SJCRH30 (cell line): ENCODE results near the gene OPCML. TPM values are rescaled to one million over a fixed set of nuclear protein-coding genes. Genes with fewer than 3 reads are reported as not detected.
A peak's percentile ranks its signal among the peaks of the same experiment; 100 is the strongest.

Source experiments
- DNase-seq, 2 experiments: peaks; one replicate each; pipeline ENCODE4 v3.0.0-alpha.2; 2015 to 2020
- H3K27ac ChIP-seq: fragments of 250-450 bp; sonication (Bioruptor Pico); 2 replicates; pipeline ENCODE4 v1.5.1; 2020; ENCODE audit warnings: mild to moderate bottlenecking, moderate library complexity
- H3K27me3 ChIP-seq: fragments of 250-450 bp; sonication (Bioruptor Pico); 2 replicates; pipeline ENCODE4 v1.5.1; 2020; ENCODE audit warnings: mild to moderate bottlenecking, moderate library complexity
- H3K36me3 ChIP-seq: fragments of 250-450 bp; sonication (Bioruptor Pico); 2 replicates; pipeline ENCODE4 v1.5.1; 2020; ENCODE audit warnings: mild to moderate bottlenecking, moderate library complexity
- H3K4me1 ChIP-seq: fragments of 250-450 bp; sonication (Bioruptor Pico); 2 replicates; pipeline ENCODE4 v1.5.1; 2020; ENCODE audit warnings: mild to moderate bottlenecking, moderate library complexity
- H3K4me3 ChIP-seq: fragments of 250-450 bp; sonication (Bioruptor Pico); 2 replicates; pipeline ENCODE4 v1.5.1; 2020; ENCODE audit warnings: mild to moderate bottlenecking, moderate library complexity
- H3K9me3 ChIP-seq: fragments of 250-450 bp; sonication (Bioruptor Pico); replicated peaks from 2 replicates; pipeline ENCODE4 v1.5.1; 2020; ENCODE audit warnings: mild to moderate bottlenecking, moderate library complexity
- total RNA-seq: library from RNA; depleted of rRNA; stranded (reverse); fragments of >200 nt; shearing (Covaris generic); gene quantifications from 2 replicates; pipeline ENCODE4 v1.2.3, GENCODE V29; 2014

OPCML gene
- total RNA-seq, 1 experiment from 2014 or later = not detected

DNA sequence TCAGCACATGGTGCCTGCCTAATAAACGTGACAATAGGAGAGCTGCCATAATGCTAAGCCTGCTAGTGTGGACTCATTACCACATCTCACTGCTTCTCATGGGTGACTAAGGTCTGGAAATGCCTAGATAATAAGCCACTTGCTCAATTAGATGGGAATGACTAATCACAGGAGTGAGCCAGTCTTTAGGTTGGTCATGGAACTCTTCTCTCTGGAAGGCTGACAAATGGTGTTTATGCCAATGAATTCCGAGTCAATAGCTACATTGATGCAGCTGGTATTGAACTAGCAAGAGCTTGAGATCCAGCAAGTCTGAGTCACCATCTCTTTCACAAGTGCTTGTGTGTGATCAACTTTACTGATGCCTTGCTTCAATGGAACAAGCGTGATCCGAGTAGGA is 334.9 kb downstream of the OPCML start:
- Histone ChIP-seq H3K4me1 (no peaks in the 10 kb centered on the region), H3K36me3 (no peaks in the 10 kb centered on the region), H3K27ac (no peak overlapping the region), H3K27me3 (no peaks in the 10 kb centered on the region), H3K9me3 (no peaks in the 10 kb centered on the region), H3K4me3 (no peak overlapping the region)
- no peak for DNase-seq

DNA sequence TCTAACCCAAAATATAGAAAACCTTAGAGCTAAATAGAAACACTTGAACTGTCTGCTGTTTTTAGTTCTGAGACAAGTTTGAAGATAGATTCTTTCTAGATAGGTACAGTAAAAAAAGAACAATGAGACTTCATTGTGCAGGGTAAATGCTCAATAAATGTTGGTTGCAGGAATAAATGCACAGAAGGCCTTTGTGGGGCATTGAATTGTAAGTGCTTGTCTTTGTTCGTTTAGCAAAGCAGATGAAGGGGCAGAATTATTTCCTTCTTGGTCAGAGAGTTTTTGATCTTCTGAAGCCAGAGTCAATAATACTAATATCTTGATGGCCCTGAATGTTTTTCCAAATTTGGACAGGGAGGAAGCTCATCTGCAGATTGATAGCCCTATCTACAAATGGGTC is 340.4 kb downstream of the OPCML start:
- Histone ChIP-seq H3K27ac (no peak overlapping the region), H3K36me3 (no peaks in the 10 kb centered on the region)

DNA sequence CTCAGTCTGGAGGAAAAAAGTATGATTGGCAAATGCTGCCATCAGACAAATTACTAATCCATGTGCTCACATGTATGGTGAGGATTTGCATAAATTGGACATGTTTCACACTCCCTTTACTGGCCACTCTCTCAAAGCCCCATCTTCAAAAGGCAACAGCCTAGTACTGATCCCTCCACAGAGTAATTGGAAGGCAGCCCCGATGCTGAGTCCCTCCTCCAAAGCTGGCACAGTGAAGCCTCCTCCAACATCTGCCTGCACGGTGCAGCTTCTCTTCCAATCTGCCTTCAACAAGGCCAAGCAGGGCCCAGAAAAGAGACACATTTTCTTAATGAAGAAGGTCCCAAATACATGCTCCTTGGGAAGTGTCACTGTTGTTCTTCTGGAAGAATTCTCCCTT is 350.6 kb downstream of the OPCML start:
- Histone ChIP-seq H3K36me3 (no peaks in the 10 kb centered on the region), H3K9me3 (no peaks in the 10 kb centered on the region), H3K4me3 (no peak overlapping the region), H3K4me1 (no peaks in the 10 kb centered on the region), H3K27ac (no peak overlapping the region), H3K27me3 (no peaks in the 10 kb centered on the region)
- no peak for DNase-seq

More for the DNA sequence above, 340.4 kb downstream of the OPCML start:
- no peaks in the 10 kb centered on the region for H3K4me1 ChIP-seq
- no peaks in the 10 kb centered on the region for H3K9me3 ChIP-seq
- no peak overlapping the region for H3K4me3 ChIP-seq
- no peak for DNase-seq
- H3K27me3 ChIP-seq = no peaks in the 10 kb centered on the region

DNA sequence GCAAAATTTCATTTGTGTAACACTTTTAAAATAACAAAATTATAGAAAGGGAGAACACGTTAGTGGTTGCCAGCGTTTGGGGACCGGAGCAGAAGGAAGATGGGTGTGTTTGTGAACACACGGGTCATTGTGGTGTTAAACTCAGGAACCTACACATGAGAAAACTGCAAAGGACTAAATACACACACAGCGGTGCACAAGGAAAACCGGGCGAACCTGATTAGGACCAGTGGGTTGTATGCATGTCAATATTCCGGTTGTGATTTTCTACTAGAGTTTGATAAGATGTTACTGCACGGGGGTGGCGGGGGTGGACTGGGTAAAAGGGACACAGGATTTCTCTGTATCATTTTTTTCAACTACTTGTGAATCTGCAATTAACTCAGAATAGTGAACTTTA is 351.2 kb downstream of the OPCML start:
- H3K27me3 ChIP-seq = no peaks in the 10 kb centered on the region
- DNase-seq = no peak
- no peaks in the 10 kb centered on the region for H3K36me3 ChIP-seq
- no peak overlapping the region for H3K27ac ChIP-seq
- no peaks in the 10 kb centered on the region for H3K9me3 ChIP-seq
- no peak overlapping the region for H3K4me3 ChIP-seq
- H3K4me1 ChIP-seq = no peaks in the 10 kb centered on the region

DNA sequence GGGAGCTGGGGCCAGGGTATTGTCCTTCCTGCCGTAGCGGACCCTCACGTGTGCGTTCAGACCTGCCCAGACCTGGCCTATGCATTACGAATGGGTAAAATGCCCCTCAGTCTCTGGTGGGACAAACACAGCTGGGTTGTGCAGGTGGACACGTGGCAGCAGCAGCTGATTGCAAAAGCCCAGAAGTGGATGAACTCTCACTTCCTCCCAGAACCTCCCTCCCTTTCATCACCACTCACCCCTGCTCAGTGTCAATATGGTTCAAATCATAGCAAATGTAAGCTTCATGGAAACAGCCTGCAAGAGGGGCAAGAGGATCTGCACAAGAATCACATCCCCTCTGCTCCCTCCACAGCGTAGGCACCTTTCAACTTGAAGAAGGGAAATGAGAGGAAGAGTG is 352.1 kb downstream of the OPCML start:
- Histone ChIP-seq H3K36me3 (no peaks in the 10 kb centered on the region), H3K4me3 (no peak overlapping the region)

DNA sequence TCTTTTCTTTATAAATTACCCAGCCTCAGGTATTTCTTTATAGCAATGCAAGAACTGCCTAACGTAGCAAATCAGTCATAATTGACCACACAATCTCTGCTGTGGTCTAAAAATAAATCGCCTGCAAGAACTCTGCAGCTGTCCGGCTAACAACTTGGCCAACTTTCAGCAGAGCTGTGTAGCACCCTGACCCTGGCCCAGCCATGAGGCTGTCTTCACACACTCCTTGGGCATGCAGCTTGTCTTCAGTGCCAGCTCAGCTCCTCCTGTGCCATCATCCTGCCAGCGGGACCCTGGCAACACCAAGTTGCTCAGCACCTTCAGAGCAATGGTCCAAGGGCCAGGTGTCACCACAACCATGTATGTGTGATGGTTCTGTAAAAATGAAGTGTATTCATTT is 355.6 kb downstream of the OPCML start:
- no peaks in the 10 kb centered on the region for H3K36me3 ChIP-seq
- H3K4me3 ChIP-seq = no peak overlapping the region
- no peaks in the 10 kb centered on the region for H3K27me3 ChIP-seq
- no peaks in the 10 kb centered on the region for H3K9me3 ChIP-seq
- H3K4me1 ChIP-seq = no peaks in the 10 kb centered on the region
- no peak overlapping the region for H3K27ac ChIP-seq
- DNase-seq = no peak

More for the DNA sequence above, 352.1 kb downstream of the OPCML start:
- no peaks in the 10 kb centered on the region for H3K4me1 ChIP-seq
- DNase-seq = no peak
- H3K27me3 ChIP-seq = no peaks in the 10 kb centered on the region
- no peak overlapping the region for H3K27ac ChIP-seq
- no peaks in the 10 kb centered on the region for H3K9me3 ChIP-seq

DNA sequence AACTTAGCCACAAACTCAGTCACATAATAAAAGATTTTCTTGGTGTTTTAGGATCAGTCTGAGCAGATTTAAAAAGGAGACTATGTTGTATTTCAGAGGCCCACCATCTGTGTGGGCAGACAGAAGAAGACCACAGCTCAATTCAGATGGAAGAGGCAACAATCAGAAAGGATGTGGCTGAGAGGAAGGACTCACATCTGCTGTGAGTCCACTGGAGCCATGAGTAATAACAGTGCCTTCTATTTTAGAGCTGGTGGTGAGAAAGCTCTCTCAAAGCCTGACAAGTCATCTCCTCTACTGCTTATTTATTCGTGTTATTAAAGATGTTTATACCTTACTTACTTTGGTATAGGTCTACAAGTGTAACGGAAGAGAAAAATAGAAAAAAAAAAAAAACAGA is 357.2 kb downstream of the OPCML start:
- Histone ChIP-seq H3K4me3 (no peak overlapping the region), H3K9me3 (no peaks in the 10 kb centered on the region), H3K27ac (no peak overlapping the region), H3K36me3 (no peaks in the 10 kb centered on the region), H3K4me1 (no peaks in the 10 kb centered on the region), H3K27me3 (no peaks in the 10 kb centered on the region)
- no peak for DNase-seq

DNA sequence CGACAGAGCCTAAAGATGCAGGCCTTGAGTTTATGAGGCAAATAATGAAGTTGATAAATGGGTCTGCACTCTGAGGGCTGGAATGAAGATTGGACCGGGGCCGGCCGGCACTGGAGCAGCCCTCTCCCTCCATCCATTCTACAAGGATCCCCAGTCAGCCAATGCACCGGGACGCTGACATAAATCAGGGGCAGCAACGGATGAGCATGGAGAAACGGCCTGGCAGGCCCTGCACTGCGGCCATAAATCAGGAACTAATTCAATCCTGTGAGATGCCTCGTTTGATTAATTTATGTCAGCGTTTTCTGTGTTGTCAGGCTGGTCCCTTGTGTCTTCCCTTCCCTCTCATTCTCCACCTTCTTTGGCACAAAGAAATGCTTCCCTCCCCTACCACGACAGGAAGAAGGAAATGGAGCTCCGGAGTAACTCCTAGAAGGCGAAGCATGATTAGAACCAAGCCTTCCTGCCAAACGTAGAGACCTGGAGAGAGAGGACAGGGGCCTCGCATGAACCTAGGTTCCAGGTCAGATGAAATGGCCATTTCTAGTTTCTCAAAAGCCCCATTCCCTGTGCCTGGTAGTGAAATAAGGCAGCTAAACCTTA is 358.4 kb downstream of the OPCML start:
- Histone ChIP-seq H3K36me3 (no peaks in the 10 kb centered on the region), H3K9me3 (no peaks in the 10 kb centered on the region), H3K4me3 (no peak overlapping the region), H3K27ac (no peak overlapping the region), H3K27me3 (no peaks in the 10 kb centered on the region), H3K4me1 (no peaks in the 10 kb centered on the region)
- no peak for DNase-seq

DNA sequence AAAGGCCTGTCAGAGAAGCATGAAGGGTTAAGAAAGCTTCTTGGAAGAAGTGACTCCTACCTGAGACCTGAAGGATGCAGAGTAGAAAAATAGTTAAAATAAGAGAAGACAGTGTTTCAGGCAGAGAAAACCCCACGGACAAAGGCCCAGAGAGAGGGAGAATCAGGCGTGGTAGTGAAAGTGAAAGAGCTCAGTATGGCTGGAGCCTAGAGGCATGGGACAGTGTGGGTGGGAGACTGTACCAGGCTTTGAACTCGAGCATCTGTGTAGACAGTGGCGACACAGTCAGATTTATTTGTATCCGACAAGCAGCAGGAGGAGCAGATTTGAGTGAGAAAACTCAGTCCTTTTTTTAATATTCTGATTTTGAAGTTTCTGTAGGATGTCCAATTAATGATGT is 360.0 kb downstream of the OPCML start:
- Histone ChIP-seq H3K9me3 (no peaks in the 10 kb centered on the region), H3K4me3 (no peak overlapping the region), H3K27me3 (no peaks in the 10 kb centered on the region), H3K4me1 (no peaks in the 10 kb centered on the region), H3K27ac (no peak overlapping the region), H3K36me3 (no peaks in the 10 kb centered on the region)
- DNase-seq = no peak

DNA sequence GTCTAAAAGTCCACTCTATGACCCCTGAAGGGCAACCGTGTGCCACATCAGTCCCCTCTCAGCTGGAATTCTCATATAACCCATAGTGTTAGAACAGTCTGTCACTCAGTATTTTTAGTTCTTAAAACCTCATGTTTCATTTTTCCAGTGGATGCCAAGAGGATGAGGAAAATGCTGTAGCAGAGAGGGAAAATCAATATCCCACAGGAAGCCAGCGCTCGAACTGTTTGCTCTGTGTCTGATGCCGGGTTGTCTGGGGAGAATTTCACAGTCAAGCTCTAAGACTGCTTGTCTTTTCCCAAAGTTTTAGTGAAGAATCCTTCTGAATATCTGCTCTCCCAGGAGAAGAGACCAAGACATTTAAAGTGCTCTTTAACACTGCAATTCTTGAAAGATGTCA is 360.9 kb downstream of the OPCML start:
- H3K4me3 ChIP-seq = no peak overlapping the region
- H3K4me1 ChIP-seq = no peaks in the 10 kb centered on the region
- no peaks in the 10 kb centered on the region for H3K9me3 ChIP-seq
- no peak overlapping the region for H3K27ac ChIP-seq
- no peaks in the 10 kb centered on the region for H3K36me3 ChIP-seq
- H3K27me3 ChIP-seq = no peaks in the 10 kb centered on the region
- no peak for DNase-seq

DNA sequence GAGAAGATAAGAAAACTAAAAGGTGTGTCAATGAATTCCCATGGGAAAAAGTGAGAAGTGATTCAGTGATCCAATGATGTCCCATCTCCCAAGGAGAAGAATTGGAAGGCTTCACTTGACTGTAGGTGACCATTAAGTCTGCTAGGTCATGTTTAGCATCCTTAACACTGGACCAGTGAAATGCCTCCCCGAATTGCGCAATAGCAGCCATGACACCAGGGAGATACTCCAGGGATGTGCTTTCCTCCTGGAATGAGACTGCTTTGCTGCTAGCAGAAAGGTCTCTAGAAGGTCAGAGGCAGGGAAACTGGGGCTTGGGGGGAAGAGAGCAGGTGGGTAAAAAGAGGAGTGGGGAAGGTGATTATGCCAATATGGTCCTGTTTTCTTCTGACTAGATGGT is 364.3 kb downstream of the OPCML start:
- no peak overlapping the region for H3K27ac ChIP-seq
- H3K4me1 ChIP-seq = no peaks in the 10 kb centered on the region
- H3K27me3 ChIP-seq = no peaks in the 10 kb centered on the region
- H3K4me3 ChIP-seq = no peak overlapping the region
- DNase-seq = no peak
- H3K36me3 ChIP-seq = no peaks in the 10 kb centered on the region
- H3K9me3 ChIP-seq = no peaks in the 10 kb centered on the region

DNA sequence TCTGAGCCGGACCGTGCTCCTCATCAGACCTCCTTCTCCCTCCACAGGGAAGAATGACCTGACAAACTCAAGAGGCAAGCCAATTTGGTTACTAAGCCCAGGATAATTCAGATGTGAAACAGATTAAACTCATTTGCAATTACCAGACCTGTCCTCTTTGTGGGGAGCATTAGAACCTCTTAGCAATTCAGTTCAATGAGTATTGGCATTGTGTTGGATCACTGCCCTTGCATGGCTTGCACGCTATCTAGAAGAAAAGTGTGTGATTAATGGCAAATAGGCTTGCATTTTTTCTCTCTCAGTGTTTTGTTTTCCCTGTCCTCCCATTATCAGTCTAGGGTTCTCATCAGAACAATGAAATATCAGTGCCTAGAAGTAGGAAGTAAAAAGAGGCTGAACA is 365.6 kb downstream of the OPCML start:
- Histone ChIP-seq H3K27ac (no peak overlapping the region), H3K4me1 (no peaks in the 10 kb centered on the region), H3K36me3 (no peaks in the 10 kb centered on the region)

DNA sequence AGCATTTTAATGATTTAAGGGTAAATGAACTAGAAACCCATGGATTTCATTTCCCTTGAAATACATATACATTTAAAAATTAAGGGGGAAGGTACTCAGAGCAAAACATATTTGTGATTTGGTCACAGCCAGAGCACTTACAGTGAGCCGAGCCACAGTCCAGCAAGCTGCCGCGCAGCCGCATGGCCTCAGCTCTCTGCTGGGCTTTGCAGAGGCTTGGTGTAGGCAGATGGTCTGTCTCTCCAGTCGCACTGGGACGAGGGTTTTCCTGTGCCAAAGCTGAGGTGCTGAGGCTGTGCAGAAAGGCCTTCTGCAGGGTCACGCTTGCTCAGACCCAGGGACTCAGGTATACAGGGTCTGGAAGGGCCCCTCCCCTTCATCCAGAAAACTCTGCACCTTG is 367.3 kb downstream of the OPCML start:
- no peak overlapping the region for H3K4me3 ChIP-seq
- H3K4me1 ChIP-seq = no peaks in the 10 kb centered on the region
- no peak overlapping the region for H3K27ac ChIP-seq
- no peaks in the 10 kb centered on the region for H3K27me3 ChIP-seq
- DNase-seq = no peak
- H3K9me3 ChIP-seq = no peaks in the 10 kb centered on the region
- H3K36me3 ChIP-seq = no peaks in the 10 kb centered on the region

More for the DNA sequence above, 365.6 kb downstream of the OPCML start:
- DNase-seq = no peak
- Histone ChIP-seq H3K9me3 (no peaks in the 10 kb centered on the region), H3K4me3 (no peak overlapping the region), H3K27me3 (no peaks in the 10 kb centered on the region)

DNA sequence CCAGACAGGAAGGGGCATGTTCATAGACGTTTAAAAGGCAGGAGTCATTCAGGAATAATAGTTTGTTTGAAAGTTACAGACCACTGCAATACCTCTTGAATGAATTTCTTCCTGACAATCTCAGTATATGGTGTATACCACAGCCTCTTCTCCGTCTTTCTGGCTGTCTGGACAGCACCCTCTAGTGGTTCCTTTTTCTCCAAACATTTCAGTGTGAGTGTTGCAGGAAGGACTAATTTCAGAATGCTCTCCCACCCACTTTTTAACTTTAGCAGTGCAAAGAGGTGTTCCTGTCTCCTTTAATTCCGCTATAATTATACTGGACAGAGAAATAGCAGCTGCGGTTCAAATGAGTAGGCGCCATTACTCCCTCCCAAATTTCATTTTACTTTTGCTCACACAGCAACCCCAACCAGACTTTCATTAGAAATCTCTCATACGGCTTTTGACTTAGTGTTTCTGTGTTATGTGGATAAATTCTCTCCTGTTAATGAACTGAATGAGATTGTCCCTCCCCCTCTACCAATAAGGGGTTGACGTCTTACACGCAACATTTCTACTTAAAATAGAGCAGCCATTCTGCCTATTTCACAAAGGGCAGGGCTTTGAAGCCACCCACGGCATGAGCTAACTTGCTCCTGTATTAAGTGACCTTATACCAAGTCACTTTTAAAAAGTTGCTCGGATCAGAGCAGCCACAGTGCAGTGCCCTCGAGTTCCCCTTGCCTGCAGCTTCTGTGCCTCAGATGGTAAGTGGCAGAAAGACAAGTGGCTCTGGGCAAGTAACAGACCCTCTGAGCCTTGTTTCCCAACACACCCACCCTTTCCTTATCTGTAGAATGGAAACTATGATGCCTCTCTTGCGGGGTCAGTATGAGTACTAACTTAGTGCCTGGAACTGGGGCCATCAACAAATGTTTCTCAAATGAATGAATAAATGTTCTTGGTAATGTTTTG is 368.6 kb downstream of the OPCML start:
- Histone ChIP-seq H3K27me3 (no peaks in the 10 kb centered on the region), H3K36me3 (no peaks in the 10 kb centered on the region), H3K4me3 (no peak overlapping the region), H3K9me3 (no peaks in the 10 kb centered on the region), H3K4me1 (no peaks in the 10 kb centered on the region), H3K27ac (no peak overlapping the region)
- DNase-seq = peak; percentile 3 to 56

DNA sequence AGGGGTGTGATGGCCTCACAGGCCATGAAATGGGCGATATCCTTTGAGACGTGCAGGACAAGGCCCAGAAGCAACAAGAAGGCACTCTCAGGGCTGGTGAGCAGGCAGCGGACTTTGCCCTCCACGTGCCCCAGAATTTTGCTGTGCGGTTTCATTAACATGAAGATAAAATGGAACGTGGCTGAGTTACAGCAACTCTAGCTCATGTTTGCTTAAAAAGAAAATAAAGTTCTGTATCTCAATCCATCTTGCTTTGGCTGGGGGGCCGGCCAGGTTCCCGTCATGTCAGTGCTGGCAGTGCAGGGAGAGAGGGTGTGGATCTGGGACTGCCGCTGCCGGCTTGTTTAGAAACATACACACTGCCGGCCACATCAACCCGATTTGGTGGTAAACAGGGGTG is 370.1 kb downstream of the OPCML start:
- H3K36me3 ChIP-seq = no peaks in the 10 kb centered on the region
- H3K27ac ChIP-seq = no peak overlapping the region
- H3K27me3 ChIP-seq = no peaks in the 10 kb centered on the region
- H3K4me3 ChIP-seq = no peak overlapping the region
- DNase-seq = no peak
- no peaks in the 10 kb centered on the region for H3K9me3 ChIP-seq
- H3K4me1 ChIP-seq = no peaks in the 10 kb centered on the region

DNA sequence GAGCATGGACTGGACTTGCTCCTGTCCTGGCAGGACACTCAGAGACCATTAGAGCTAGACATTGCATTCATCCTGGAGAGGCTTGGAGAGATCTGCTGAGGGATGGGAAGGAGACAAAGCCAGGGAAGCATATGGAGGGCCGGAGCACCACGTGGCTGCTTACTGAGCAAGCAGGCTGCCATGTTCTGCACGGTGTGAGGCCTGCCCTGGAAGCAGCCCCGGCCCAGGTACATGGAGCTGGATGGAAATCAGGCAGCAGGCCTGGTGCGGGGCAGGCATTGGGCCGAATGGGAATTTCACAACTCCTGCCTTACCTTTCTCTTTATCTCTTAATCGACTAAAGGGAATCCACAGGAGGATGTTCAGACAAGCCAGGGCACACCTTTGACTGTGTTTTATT is 371.5 kb downstream of the OPCML start:
- H3K9me3 ChIP-seq = no peaks in the 10 kb centered on the region
- no peaks in the 10 kb centered on the region for H3K4me1 ChIP-seq
- DNase-seq = no peak
- H3K27ac ChIP-seq = no peak overlapping the region
- no peaks in the 10 kb centered on the region for H3K36me3 ChIP-seq
- H3K27me3 ChIP-seq = no peaks in the 10 kb centered on the region
- no peak overlapping the region for H3K4me3 ChIP-seq
